HUDEP-2 (cell line): ENCODE data around the gene TP73.

Source experiments
- DNase-seq, 76 experiments: peaks; one replicate each; lab custom pipeline; 2025; ENCODE audit not compliant: unreplicated experiment in 76 of 76; lab: John Stamatoyannopoulos, UW

TP73 gene

GRCh38 chr1:3632716-3633343, 19.5 kb upstream of the TP73 start:
- no peak for DNase-seq

- no peak for DNase-seq
These were observed 18.8 kb upstream of the TP73 start for GRCh38 chr1:3633344-3634058.

GRCh38 chr1:3634059-3634800, 18.1 kb upstream of the TP73 start:
- no peak for DNase-seq

DNA sequence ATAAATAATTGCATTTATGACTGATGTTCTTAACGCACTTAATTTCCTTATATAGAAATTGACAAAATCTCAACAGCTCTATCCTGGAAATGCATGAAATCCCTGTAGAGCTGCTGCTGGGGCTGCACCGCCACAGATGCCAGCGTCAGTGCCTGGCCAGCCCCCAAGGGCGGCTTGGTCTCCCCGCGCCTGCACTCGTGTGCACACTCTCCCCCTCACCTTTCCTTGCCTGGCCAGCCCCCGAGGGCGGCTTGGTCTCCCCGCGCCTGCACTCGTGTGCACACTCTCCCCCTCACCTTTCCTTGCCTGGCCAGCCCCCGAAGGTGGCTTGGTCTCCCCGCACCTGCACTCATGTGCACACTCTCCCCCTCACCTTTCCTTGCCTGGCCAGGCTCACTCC, 16.2 kb upstream of the TP73 start:
- no peak for DNase-seq

DNA sequence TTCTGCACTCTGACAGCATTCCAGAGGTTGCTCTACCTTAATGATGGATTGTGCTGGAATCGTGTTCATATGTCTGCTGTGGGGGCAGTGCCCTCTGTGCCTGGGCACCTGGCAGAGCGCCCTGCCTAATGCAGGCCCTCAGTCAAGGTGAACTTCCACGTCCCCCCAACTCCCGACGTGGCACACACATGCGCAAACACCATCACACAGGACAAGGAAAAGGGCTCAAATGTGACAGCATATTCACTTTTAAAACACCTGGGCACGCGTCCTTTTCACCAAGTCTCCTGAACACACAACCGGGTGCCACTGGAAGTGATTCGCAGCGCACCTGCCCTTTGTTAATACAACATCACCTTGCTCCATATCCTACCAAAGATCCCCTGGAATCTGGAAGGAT, 15.8 kb upstream of the TP73 start:
- no peak for DNase-seq

DNA sequence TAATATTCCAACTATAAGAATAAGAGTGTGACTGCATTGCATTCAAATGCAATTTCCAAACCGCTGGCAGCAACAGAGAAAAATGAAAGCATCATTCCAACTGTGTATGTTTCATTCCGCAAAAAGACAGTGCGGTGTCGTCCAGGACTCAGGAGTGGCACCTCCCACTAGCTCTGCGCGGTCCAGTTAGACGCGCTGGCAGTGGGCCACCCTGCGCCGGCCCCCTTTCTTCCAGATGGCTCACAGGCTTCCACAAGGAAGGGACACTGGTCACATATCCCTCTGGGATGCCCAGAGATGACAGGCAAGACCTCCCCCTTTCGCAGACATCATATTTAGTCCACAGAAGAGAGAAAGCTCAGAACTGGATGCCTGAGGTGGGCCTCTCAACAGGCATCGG, 14.3 kb upstream of the TP73 start:
- DNase-seq, result no peak

DNA sequence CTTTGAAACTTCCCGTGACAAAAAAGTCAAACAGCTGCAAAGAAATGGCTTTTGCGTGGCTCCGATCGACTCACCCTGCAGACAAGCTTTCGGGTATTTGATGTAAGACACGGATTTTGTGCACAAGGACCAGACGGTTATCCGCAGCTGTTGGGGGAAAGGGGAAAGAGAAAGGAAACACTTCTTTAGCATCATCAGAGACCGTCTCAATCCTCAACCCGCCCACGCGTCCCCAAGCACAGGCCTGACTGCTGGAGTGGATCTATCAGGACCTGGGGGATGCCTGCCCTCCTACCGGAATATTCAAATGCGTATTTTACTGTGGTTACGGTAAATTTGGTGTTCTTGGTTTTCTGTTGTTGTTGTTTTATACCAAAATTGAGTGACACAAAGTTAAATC, 13.6 kb upstream of the TP73 start:
- no peak for DNase-seq

- no peak for DNase-seq
These were observed 12.9 kb upstream of the TP73 start for GRCh38 chr1:3639397-3639911.

DNA sequence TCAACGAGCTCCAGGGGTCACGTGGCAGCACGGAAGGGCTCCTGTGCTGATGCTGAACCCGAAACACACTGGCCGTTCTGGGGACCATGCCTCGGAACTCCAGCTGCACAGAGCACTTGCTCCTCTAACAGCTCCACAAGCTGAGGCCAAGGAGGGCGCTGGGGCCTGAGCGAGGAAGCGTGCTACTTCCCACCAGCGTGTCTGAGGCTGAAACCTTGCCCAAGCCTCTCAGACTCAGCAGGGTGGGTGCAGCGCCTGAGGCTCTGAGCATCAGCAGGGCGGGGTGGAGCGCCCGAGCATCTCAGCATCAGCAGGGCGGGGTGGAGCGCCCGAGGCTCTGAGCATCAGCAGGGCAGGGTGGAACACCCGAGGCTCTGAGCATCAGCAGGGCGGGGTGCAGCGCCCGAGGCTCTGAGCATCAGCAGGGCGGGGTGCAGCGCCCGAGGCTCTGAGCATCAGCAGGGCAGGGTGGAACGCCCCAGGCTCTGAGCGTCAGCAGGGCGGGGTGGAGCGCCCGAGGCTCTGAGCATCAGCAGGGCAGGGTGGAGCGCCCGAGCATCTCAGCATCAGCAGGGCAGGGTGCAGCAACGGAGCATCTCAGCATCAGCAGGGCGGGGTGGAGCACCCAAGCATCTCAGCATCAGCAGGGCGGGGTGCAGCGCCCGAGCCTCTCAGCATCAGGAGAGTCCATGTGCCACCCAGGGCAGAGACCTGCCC, 12.0 kb upstream of the TP73 start:
- no peak for DNase-seq

GRCh38 chr1:3641046-3641760, 11.1 kb upstream of the TP73 start:
- no peak for DNase-seq

DNA sequence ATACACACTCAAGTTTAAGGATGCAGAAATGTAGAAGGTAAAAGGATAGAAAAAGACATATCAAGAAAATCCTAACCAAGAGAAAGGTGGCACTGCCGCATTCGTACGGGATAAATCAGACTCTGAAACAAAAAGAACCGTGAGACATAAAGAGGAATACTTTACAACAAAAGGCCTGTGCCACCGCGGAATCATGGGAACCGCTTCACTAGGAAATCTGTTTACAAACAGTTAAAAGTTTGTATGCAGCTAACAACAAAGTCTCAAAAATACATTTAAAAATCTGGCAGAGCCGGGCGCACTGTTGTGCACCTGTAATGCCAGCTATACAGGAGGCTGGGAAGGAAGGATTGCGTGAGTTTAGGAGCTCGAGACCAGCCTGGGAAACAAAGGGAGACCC, 10.5 kb upstream of the TP73 start:
- no peak for DNase-seq

- DNase-seq, result no peak
These were observed 9.2 kb upstream of the TP73 start for GRCh38 chr1:3642919-3643675.

DNA sequence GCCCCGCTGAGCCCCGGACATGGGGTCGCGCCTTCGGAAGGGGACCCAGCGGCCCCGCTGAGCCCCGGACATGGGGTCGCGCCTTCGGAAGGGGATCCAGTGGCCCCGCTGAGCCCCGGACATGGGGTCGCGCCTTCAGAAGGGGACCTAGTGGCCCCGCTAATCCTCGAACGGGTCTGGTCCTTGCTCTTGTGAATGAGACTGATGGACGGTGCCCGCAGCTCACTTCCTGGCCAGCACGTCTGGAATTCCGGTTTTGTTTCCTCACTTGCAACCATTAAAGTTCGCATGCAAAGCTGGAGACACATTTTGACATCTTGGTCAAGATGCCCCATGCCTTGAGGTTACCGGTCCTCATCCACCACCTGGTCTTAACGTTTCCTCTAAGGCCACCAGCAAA, 8.0 kb upstream of the TP73 start:
- no peak for DNase-seq

DNA sequence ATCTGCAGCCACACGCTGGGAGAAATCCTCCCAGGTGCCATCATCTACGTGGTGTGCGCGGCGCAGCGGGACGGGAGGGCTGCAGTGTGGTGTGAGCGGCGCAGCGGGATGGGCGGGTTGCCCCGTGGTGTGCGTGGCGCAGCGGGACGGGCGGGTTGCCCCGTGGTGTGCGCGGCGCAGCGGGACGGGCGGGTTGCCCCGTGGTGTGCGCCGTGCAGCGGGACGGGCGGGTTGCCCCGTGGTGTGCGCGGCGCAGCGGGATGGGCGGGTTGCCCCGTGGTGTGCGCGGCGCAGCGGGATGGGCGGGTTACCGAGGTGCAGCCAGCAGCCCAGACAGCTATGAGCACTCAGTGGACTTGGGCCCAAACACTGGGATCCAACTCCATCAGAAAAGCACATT, 7.1 kb upstream of the TP73 start:
- DNase-seq, result no peak

GRCh38 chr1:3645666-3646355, 6.5 kb upstream of the TP73 start:
- DNase-seq, result no peak

- DNase-seq, result no peak
These were observed 5.7 kb upstream of the TP73 start for GRCh38 chr1:3646596-3646995.

DNA sequence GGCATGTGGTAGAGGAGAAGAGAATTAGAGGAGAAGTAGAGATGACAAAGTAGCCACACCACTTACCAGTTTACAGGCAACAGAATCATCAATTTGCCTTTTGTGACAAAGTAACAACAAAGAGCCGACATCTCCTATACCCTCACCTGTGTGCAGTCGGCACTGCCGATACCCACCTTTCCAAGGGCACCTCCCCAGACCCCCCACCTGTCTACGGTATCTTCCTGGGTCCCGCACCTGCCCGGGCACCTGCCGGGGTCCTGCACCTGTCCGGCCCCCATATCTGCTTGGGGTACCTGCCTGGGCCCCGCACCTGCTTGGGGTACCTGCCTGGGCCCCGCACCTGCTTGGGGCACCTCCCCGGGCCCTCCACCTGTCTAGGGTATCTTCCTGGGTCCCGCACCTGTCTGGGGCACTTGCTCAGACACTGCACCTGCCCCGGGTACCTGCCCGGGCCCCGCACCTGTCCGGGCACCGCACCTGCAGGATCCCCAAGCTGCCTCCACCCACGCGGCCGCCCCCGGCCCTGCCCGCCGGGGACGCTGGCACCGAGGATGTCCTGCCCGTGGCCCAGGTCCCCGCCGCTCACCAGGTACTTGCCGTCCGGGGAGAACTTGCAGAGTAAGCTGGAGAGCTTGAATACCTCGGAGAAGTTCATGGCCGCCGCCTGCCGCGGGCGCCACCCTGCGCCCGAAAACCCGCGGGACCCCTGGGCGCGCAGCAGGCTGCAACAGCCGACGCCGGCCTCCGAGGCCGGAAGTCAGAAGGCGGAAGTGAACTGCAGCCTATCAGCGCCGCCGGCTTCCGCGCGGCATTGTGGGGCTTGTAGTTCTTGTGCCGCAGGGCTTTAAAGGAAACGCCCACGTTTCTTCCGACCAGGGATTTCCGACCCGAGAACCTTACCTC, 2.7 kb upstream of the TP73 start, which contains the start of gene WRAP73:
WRAP73 (minus strand) TSS at position 762 of the 906 bp plus-strand sequence; CDS start at position 658, 104 bp downstream.
- peak in 73 of 76 experiments; percentile 19 to 86 (median 71) for DNase-seq
